Left lobe of liver (tissue), 2 donors: ENCODE measurements around the gene TCF12. TPM values are rescaled to one million over a fixed set of nuclear protein-coding genes. Genes with fewer than 3 reads are reported as not detected.

Source experiments
- ATAC-seq: fragments of 200-7000 bp; cut with Tn5 transposase; one replicate; pipeline ENCODE4 v1.9.1; 2020; ENCODE audit warnings: mild to moderate bottlenecking, moderate library complexity
- DNase-seq: peaks from one replicate; pipeline ENCODE4 v3.0.0-alpha.2; 2020; ENCODE audit warnings: low spot score
- total RNA-seq: library from RNA; stranded (reverse); gene quantifications from one replicate; pipeline ENCODE4 v1.2.1, GENCODE V29; 2021
- donor health status: DM: no; HTN: no; CAD: no; lungs with moderate emphysema.
- donor health status: DM: no; HTN: yes; CAD: no.

Gene TCF12
- 29.8 TPM for total RNA-seq

GRCh38 chr15:56918046-56918938 is at the start of gene TCF12:
TSS of gene TCF12 (plus strand) at chr15:56918644. CDS start at chr15:56919914, 1,270 bp downstream.
- peak; percentile 93 for DNase-seq
- peak; percentile 92 for ATAC-seq

- peak; percentile 80 for ATAC-seq
These were observed 48.9 kb upstream of the TCF12 start for GRCh38 chr15:56869573-56869972.

GRCh38 chr15:56871185-56871584 is 47.3 kb upstream of the TCF12 start:
- DNase-seq (no peak), ATAC-seq (no peak)

More at GRCh38 chr15:56869573-56869972, 48.9 kb upstream of the TCF12 start:
- no peak for DNase-seq

- ATAC-seq (no peak), DNase-seq (no peak)
These were observed 46.6 kb upstream of the TCF12 start for GRCh38 chr15:56871867-56872266.

- ATAC-seq (no peak), DNase-seq (no peak)
These were observed 41.0 kb upstream of the TCF12 start for GRCh38 chr15:56877255-56877970.

GRCh38 chr15:56879502-56879901 is 38.9 kb upstream of the TCF12 start:
- DNase-seq: no peak
- no peak for ATAC-seq

- no peak for DNase-seq
- no peak for ATAC-seq
These were observed 35.4 kb upstream of the TCF12 start for GRCh38 chr15:56883088-56883487.

- DNase-seq (no peak), ATAC-seq (no peak)
These were observed 32.0 kb upstream of the TCF12 start for GRCh38 chr15:56886363-56886931.

- DNase-seq: peak; percentile 97
- ATAC-seq: peak; percentile 93
These were observed 31.3 kb upstream of the TCF12 start for GRCh38 chr15:56886932-56887781.

- DNase-seq (no peak), ATAC-seq (no peak)
These were observed 30.5 kb upstream of the TCF12 start for GRCh38 chr15:56887782-56888438.

- no peak for ATAC-seq
These were observed 28.4 kb upstream of the TCF12 start for GRCh38 chr15:56890038-56890437.

GRCh38 chr15:56891852-56892440 is 26.5 kb upstream of the TCF12 start:
- ATAC-seq: no peak
- DNase-seq: no peak

More at GRCh38 chr15:56890038-56890437, 28.4 kb upstream of the TCF12 start:
- no peak for DNase-seq

- DNase-seq (no peak), ATAC-seq (no peak)
These were observed 25.6 kb upstream of the TCF12 start for GRCh38 chr15:56892659-56893363.

- DNase-seq: no peak
These were observed 25.1 kb upstream of the TCF12 start for GRCh38 chr15:56893364-56893678.

GRCh38 chr15:56894601-56895000 is 23.8 kb upstream of the TCF12 start:
- no peak for DNase-seq
- ATAC-seq: no peak

More at GRCh38 chr15:56893364-56893678, 25.1 kb upstream of the TCF12 start:
- ATAC-seq: no peak

- ATAC-seq (no peak), DNase-seq (no peak)
These were observed 16.5 kb upstream of the TCF12 start for GRCh38 chr15:56901931-56902330.

GRCh38 chr15:56906766-56907165 is 11.7 kb upstream of the TCF12 start:
- DNase-seq (no peak), ATAC-seq (no peak)

- DNase-seq (no peak), ATAC-seq (no peak)
These were observed 7.6 kb upstream of the TCF12 start for GRCh38 chr15:56910801-56911200.

GRCh38 chr15:56913241-56913640 is 5.2 kb upstream of the TCF12 start:
- DNase-seq (no peak), ATAC-seq (no peak)
